HepG2 (cell line): ENCODE data around the gene MEA1. TPM values are rescaled to one million over a fixed set of nuclear protein-coding genes. Genes with fewer than 3 reads are reported as not detected.

Source experiments
- ATAC-seq: fragments of 200-7000 bp; cut with Tn5 transposase; 3 replicates; pipeline ENCODE4 v1.9.1; 2020; ENCODE audit warnings: mild to moderate bottlenecking, moderate library complexity
- BruUV-seq: library from RNA; stranded (reverse); fragments of 400-500 nt; replicated peaks from 2 replicates; lab custom pipeline; 2021; lab: Mats Ljungman, UMichigan
- CTCF ChIA-PET: fragments of 300-600 bp; formaldehyde crosslinking; extraction: SDS; loops from one replicate; lab custom pipeline; 2021; ENCODE audit warnings: low total read pairs, inconsistent platforms, low intra/inter-chr PET ratio; lab: Yijun Ruan, JAX
- POLR2A ChIA-PET: fragments of 350-600 bp; sonication (Branson Sonifier 250); formaldehyde crosslinking; loops from one replicate; lab custom pipeline; 2020; ENCODE audit warnings: antibody characterized with exemption, inconsistent platforms; lab: Yijun Ruan, JAX
- DNase-seq: peaks from one replicate; pipeline ENCODE4 v3.0.0-alpha.2; 2015; ENCODE audit warnings: low spot score
- FAIRE-seq: peaks from 3 replicates; lab custom pipeline; 2011; peaks lifted over from hg19 to GRCh38; lab: Jason Lieb, UNC
- H2AFZ ChIP-seq: one replicate; pipeline ENCODE4 v1.6.1; 2011; ENCODE audit warnings: low read length, inconsistent platforms
- H3K27ac ChIP-seq: fragments of 300-600 bp; 3 replicates; pipeline ENCODE4 v1.8.0; 2011; ENCODE audit warnings: mixed run types, mild to moderate bottlenecking, mixed read lengths, low read length, inconsistent platforms; ENCODE audit not compliant: insufficient read depth; ENCODE audit errors: extremely low read length
- H3K27me3 ChIP-seq, 2 experiments: fragments of 200-600 bp in 1 of 2; 2 replicates in 1 of 2; 3 replicates in 1 of 2; pipeline versions ENCODE4 v1.6.0 to v1.8.0; 2011; ENCODE audit warnings: low read length in 2 of 2, mild to moderate bottlenecking in 2 of 2, moderate library complexity in 2 of 2, inconsistent platforms in 1 of 2; ENCODE audit not compliant: insufficient read depth in 2 of 2, control insufficient read depth in 1 of 2
- H3K36me3 ChIP-seq, 2 experiments: fragments of 200-600 bp in 1 of 2; replicated peaks in 1 of 2; 2 replicates in 1 of 2; 3 replicates in 1 of 2; pipeline versions ENCODE4 v1.5.1 to v1.8.0; 2011; ENCODE audit warnings: low read length in 2 of 2, inconsistent platforms in 1 of 2; ENCODE audit not compliant: insufficient read depth in 2 of 2, control insufficient read depth in 1 of 2
- H3K4me1 ChIP-seq: 2 replicates; pipeline ENCODE4 v1.5.1; 2012; ENCODE audit warnings: low read length, inconsistent platforms; ENCODE audit not compliant: insufficient read depth
- H3K4me2 ChIP-seq: 2 replicates; pipeline ENCODE4 v1.6.0; 2011; ENCODE audit warnings: low read depth, low read length, inconsistent platforms
- H3K4me3 ChIP-seq, 3 experiments: fragments of 200-600 bp in 1 of 3; sonication (generic), shearing (Covaris generic) in 1 of 3; replicated peaks in 1 of 3; 2 replicates each; pipeline ENCODE4 v1.5.1; 2011 to 2016; ENCODE audit warnings: low read length in 3 of 3, inconsistent platforms in 2 of 3, low read depth in 2 of 3, mild to moderate bottlenecking in 2 of 3, control low read depth in 1 of 3, mixed read lengths in 1 of 3; ENCODE audit not compliant: insufficient read depth in 1 of 3
- H3K79me2 ChIP-seq: one replicate; pipeline ENCODE4 v1.6.1; 2011; ENCODE audit warnings: low read length, inconsistent platforms; ENCODE audit not compliant: insufficient read depth
- H3K9ac ChIP-seq: 2 replicates; pipeline ENCODE4 v1.6.0; 2011; ENCODE audit warnings: mild to moderate bottlenecking, low read depth, low read length, inconsistent platforms; ENCODE audit not compliant: insufficient read depth
- H3K9me3 ChIP-seq: 2 replicates; pipeline ENCODE4 v1.5.1; 2012; ENCODE audit warnings: mild to moderate bottlenecking, low read length
- H4K20me1 ChIP-seq: 2 replicates; pipeline ENCODE4 v1.6.0; 2011; ENCODE audit warnings: inconsistent platforms, mild to moderate bottlenecking, low read length, moderate library complexity; ENCODE audit not compliant: insufficient read depth
- ISX ChIP-seq: sonication (generic); formaldehyde crosslinking; conservative IDR thresholded peaks from 2 replicates; pipeline ENCODE4 v1.5.0; 2020; ENCODE audit warnings: missing genetic modification reagents
- RFX3 ChIP-seq: IDR thresholded peaks from 2 replicates; pipeline ENCODE4 v1.6.1; 2016; ENCODE audit warnings: missing biosample characterization, missing genetic modification reagents
- SCMH1 ChIP-seq: sonication (generic); formaldehyde crosslinking; IDR thresholded peaks from 2 replicates; pipeline ENCODE4 v1.9.0; 2021; ENCODE audit warnings: missing genetic modification reagents, mild to moderate bottlenecking, borderline replicate concordance
- ZFP82 ChIP-seq: sonication (generic); formaldehyde crosslinking; IDR thresholded peaks from 2 replicates; pipeline ENCODE4 v1.5.1; 2020; ENCODE audit warnings: mild to moderate bottlenecking, missing genetic modification reagents, borderline replicate concordance
- ZNF280B ChIP-seq: sonication (generic); formaldehyde crosslinking; IDR thresholded peaks from 2 replicates; pipeline ENCODE4 v1.5.0; 2020; ENCODE audit warnings: missing genetic modification reagents, mild to moderate bottlenecking, borderline replicate concordance
- ZNF687 ChIP-seq: sonication (generic); formaldehyde crosslinking; IDR thresholded peaks from 2 replicates; pipeline ENCODE4 v1.5.1; 2020; ENCODE audit warnings: mild to moderate bottlenecking, missing genetic modification reagents, moderate library complexity
- ZNF891 ChIP-seq: sonication (generic); formaldehyde crosslinking; IDR thresholded peaks from 2 replicates; pipeline ENCODE4 v1.5.0; 2020; ENCODE audit warnings: mild to moderate bottlenecking, missing genetic modification reagents
- ZSCAN22 ChIP-seq: sonication (generic); formaldehyde crosslinking; IDR thresholded peaks from 2 replicates; pipeline ENCODE4 v1.4.0; 2020; ENCODE audit warnings: mild to moderate bottlenecking, missing genetic modification reagents
- WGBS: methylation state at CpG from one replicate; pipeline ENCODE4 v1.1.6; 2017; ENCODE audit warnings: low lambda C conversion rate; 5-methylcytosine and 5-hydroxymethylcytosine counted together
- in situ Hi-C: cut with HindIII; loops from 2 replicates; pipeline ENCODE4 v1.10.0; 2017; ENCODE audit warnings: low pct_unique_long_range_greater_than_20kb; ENCODE audit not compliant: extremely low pct_ligation_motif_present
- intact Hi-C: fragments of 100-400 bp; cut with micrococcal nuclease; formaldehyde crosslinking; loops from one replicate; pipeline ENCODE4 v1.10.0; 2022; ENCODE audit not compliant: unreplicated experiment
- polyA plus RNA-seq, 8 experiments: library from polyadenylated mRNA; depleted of rRNA in 3 of 8; stranded (reverse) in 7 of 8; unstranded in 1 of 8; fragments of >200 nt; fragmentation: Illumina TruSeq in 4 of 8; extraction: Trizol in 4 of 8; gene quantifications; 2 replicates each; pipeline versions ENCODE4 v1.2.1 to v1.2.3, GENCODE V29; 2011 to 2016; ENCODE audit warnings: low read depth in 4 of 8, missing spikeins in 1 of 8, mixed read lengths in 1 of 8; ENCODE audit not compliant: insufficient read depth in 1 of 8
- total RNA-seq, 5 experiments: library from RNA; depleted of rRNA; stranded (reverse); fragments of >200 nt; fragmentation: Illumina TruSeq; extraction: Trizol; gene quantifications; 2 replicates each; pipeline ENCODE4 v1.2.3, GENCODE V29; 2016; ENCODE audit warnings: low read depth in 1 of 5

Gene MEA1
- total and polyA plus RNA-seq, 2 of the 13 experiments (the other 11 are each of a cell fraction or from before 2014, with no cell fraction given), result 75.6 to 86.2 TPM

DNA sequence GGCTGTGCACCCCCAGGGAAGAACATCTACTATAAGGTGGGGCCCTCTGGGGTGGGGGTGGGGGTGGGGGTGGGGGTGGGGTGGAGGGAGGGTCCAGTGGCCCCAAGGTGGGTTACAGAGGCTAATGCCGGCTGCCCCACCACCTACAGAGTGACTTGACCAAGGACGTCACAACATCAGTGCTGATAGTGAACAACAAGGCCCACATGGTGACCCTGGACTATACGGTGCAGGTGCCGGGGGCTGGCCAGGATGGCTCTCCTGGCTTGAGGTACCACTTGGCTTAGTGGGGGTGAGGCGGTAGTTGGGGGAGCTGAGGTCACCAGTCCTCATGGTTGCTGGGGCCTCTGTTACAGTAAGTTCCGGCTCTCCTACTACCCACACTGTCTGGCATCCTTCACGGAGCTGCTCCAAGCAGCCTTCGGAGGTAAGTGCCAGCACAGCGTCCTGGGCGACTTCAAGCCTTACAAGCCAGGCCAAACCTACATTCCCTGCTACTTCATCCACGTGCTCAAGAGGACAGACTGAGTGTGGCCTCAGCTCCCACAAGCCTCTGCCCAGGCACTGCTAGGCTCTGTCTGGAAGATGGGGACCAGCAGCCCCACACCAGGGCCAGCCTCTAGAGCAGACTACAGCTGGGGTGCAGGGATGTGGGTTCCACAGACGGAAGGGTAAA, 50.4 kb downstream of the MEA1 start (continued):
- TF ChIP-seq ZNF687 (CRISPR knock-in tag) (peak; percentile 23; the same call in 1 of the 2 replicates), ZNF891 (CRISPR knock-in tag) (no peak), ZFP82 (CRISPR knock-in tag) (no peak), SCMH1 (no peak), RFX3 (no peak)
- TF ChIP-seq, all 625 proteins: peak for 9

DNA sequence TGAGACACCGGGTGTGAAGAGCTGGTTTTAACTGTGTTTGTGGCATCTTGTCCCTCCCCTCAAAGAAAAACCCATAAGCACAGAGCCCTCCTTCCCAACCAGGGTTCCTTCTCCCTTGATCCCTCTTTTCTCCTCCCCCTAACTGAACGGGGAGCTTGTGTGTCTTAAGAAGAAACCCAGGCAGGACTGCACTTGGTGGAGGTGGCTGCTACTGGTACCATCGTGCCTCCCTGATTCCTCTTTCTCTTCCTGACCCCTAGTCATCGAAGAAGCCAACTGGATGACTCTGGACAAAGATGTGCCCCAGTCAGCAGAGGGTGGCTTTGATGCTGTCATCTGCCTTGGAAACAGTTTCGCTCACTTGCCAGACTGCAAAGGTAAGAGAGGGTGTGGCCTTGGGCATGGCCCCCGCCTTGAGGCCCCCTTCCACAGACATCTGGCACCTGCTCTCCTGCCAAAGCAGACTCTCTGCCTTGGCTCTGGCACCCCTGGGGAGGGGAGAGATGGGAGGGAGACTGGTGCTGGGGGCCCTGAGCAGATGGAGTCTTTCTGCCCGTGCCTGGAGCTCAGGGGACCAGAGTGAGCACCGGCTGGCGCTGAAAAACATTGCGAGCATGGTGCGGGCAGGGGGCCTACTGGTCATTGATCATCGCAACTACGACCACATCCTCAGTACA, 51.1 kb downstream of the MEA1 start:
- Histone ChIP-seq H3K9ac (no peak overlapping the region), H3K79me2 (no peaks in the 10 kb centered on the region), H3K4me1 (peaks cover 33% of the 10 kb centered on the region), H3K36me3 (0 out of 5 replicates have a peak, but pooled peaks cover 0 to 1% of the 10 kb centered on the region in 2 experiments), H3K4me2 (no peak overlapping the region), H3K27me3 (no peaks in the 10 kb centered on the region; a peak in 1 of 5 replicates), H3K4me3 (no peak overlapping the region), H2AFZ (no peak overlapping the region), H3K27ac (no peak overlapping the region), H3K9me3 (no peaks in the 10 kb centered on the region), H4K20me1 (no peaks in the 10 kb centered on the region)
- peak; percentile 21 for FAIRE-seq
- no TSS peak for BruUV-seq
- ATAC-seq, result no peak
- POLR2A ChIA-PET, result interaction anchor here (4.3 kb wide), 1 partner anchor 33 kb away, joined by 36 read pairs; the partner anchor contains the start of gene CNPY3
- intact Hi-C loops (loop anchor here (5.0 kb wide), 1 partner anchor 50 kb away; the partner anchor contains the start of genes KLHDC3 and MEA1), in situ Hi-C loops (no loop called here)
- no peak for DNase-seq
- TF ChIP-seq ZSCAN22 (CRISPR knock-in tag) (no peak), ZNF280B (CRISPR knock-in tag) (peak; percentile 48; the same call in 1 of the 2 replicates), ISX (CRISPR knock-in tag) (no peak)
- 93% methylated on average over 13 of the region's 13 CpGs for whole genome bisulfite sequencing
- CTCF ChIA-PET, result no interaction called here
